NCI-H2196 treated with DMSO at 0.1 percent for 48 hours (cell line): Measurements from ENCODE around the gene CADPS2.

Source experiments
- DNase-seq: peaks from one replicate; lab custom pipeline; 2025; ENCODE audit not compliant: unreplicated experiment; lab: John Stamatoyannopoulos, UW

Gene CADPS2

GRCh38 chr7:122327969-122328368 is 558.3 kb downstream of the CADPS2 start:
- DNase-seq = no peak

GRCh38 chr7:122316467-122317388 is 569.5 kb downstream of the CADPS2 start:
- no peak for DNase-seq

- no peak for DNase-seq
Measured at GRCh38 chr7:122315507-122316466, 570.5 kb downstream of the CADPS2 start.

- DNase-seq = no peak
Measured at GRCh38 chr7:122314284-122314683, 572.0 kb downstream of the CADPS2 start.

GRCh38 chr7:122312789-122313188 is 573.5 kb downstream of the CADPS2 start:
- no peak for DNase-seq

GRCh38 chr7:122311734-122312450 is 574.4 kb downstream of the CADPS2 start:
- no peak for DNase-seq

GRCh38 chr7:122311050-122311700 is 575.1 kb downstream of the CADPS2 start:
- no peak for DNase-seq

- DNase-seq = no peak
Measured at GRCh38 chr7:122310119-122311021, 575.9 kb downstream of the CADPS2 start.

- no peak for DNase-seq
Measured at GRCh38 chr7:122309421-122309820, 576.8 kb downstream of the CADPS2 start.

GRCh38 chr7:122307228-122307621 is 579.0 kb downstream of the CADPS2 start:
- DNase-seq = no peak

- DNase-seq = no peak
Measured at GRCh38 chr7:122306320-122307227, 579.7 kb downstream of the CADPS2 start.

GRCh38 chr7:122305475-122306319 is 580.6 kb downstream of the CADPS2 start:
- peak; percentile 20 for DNase-seq

- peak; percentile 67 for DNase-seq
Measured at GRCh38 chr7:122304996-122305421, 581.3 kb downstream of the CADPS2 start.

GRCh38 chr7:122304319-122304975 is 581.8 kb downstream of the CADPS2 start, which contains the start of gene FEZF1:
TSS of gene FEZF1 (minus strand) at chr7:122304750. CDS start at chr7:122304437, 313 bp downstream.
- DNase-seq = peak; percentile 67

GRCh38 chr7:122303531-122304318 is 582.5 kb downstream of the CADPS2 start:
- no peak for DNase-seq
